ENCODE measurements around the gene C17orf113. TPM values are rescaled to one million over a fixed set of nuclear protein-coding genes. Genes with fewer than 3 reads are reported as not detected.
"Not testable (repeated sequence)": the region's sequence is repeated elsewhere in the genome, so short reads cannot be mapped to it uniquely, and the experiment has no call there.

C17orf113 gene
- total RNA-seq, 4 donors from 2014 or later = 1.2 to 2.9 (median 2.1) TPM

DNA sequence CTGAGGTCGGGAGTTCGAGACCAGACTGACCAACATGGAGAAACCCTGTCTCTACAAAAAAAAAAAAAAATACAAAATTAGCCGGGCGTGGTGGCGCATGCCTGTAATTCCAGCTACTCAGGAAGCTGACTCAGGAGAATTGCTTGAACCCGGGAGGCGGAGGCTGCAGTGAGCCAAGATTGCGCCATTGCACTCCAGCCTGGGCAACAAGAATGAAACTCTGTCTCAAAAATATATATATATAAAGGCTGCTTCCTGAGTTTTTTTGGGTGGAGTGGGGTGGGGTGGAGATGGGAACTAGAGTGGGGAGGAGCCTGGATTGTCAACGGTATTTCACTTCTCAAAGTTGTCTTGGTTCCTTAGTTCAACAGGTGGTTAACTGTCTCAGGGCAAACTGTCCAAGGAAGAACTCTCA, 40.1 kb downstream of the C17orf113 start:
- peak in 1 of 2 donors; percentile 26 for TF ChIP-seq EP300 (IDR thresholded peaks at IDR 0.05)
- Histone ChIP-seq H3K4me1 (peaks cover 0 to 99% (median 44%) of the 10 kb centered on the region in 4 donors), H3K27ac (peak overlapping the region in 3 of 4 donors; percentile 15 to 83 (median 68))
- H3K4me3 ChIP-seq, H3K27me3 ChIP-seq, H3K9me3 ChIP-seq, H3K36me3 ChIP-seq: not testable (repeated sequence)
- 40 to 42% methylated on average over 9 of the region's 9 CpGs for WGBS, 2 donors
- peak in 1 of 2 donors; percentile 30 for DNase-seq (ENCODE audit: low spot score in 2 of 2)

DNA sequence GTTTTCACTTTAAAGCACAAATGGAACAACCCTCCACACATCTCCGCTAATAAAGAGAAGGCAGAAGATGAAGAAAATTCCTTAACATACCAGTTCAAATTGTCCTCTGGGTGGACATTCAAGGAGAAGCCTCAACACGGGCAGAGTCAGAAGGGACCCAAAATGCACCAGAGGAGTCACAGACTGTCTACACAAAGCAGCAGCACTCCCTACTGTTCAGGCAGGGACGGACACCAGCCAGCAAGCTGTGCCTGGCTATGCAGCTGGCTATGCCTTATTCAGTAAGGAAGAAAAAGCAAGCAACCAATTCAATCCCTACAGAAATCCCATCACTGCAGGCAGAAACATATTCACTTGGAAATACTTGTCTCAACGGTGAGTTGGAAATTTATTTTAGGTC, 41.2 kb downstream of the C17orf113 start:
- TF ChIP-seq POLR2A (IDR thresholded peaks at IDR 0.05) (no peak), EP300 (IDR thresholded peaks at IDR 0.05) (peak in 1 of 2 donors; percentile 9)
- TF ChIP-seq, protein P1, sequence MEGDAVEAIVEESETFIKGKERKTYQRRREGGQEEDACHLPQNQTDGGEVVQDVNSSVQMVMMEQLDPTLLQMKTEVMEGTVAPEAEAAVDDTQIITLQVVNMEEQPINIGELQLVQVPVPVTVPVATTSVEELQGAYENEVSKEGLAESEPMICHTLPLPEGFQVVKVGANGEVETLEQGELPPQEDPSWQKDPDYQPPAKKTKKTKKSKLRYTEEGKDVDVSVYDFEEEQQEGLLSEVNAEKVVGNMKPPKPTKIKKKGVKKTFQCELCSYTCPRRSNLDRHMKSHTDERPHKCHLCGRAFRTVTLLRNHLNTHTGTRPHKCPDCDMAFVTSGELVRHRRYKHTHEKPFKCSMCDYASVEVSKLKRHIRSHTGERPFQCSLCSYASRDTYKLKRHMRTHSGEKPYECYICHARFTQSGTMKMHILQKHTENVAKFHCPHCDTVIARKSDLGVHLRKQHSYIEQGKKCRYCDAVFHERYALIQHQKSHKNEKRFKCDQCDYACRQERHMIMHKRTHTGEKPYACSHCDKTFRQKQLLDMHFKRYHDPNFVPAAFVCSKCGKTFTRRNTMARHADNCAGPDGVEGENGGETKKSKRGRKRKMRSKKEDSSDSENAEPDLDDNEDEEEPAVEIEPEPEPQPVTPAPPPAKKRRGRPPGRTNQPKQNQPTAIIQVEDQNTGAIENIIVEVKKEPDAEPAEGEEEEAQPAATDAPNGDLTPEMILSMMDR (IDR thresholded peaks at IDR 0.05) = peak; percentile 15 to 62 (median 44)
- peak overlapping the region in 2 of 4 donors; percentile 68 to 83 for H3K27ac ChIP-seq
- 60 to 66% methylated on average over 4 of the region's 4 CpGs for WGBS, 2 donors
- no peaks in the 10 kb centered on the region for H3K27me3 ChIP-seq
- DNase-seq (ENCODE audit: low spot score in 2 of 2) = no peak
- H3K36me3 ChIP-seq = no peaks in the 10 kb centered on the region
- H3K9me3 ChIP-seq = no peaks in the 10 kb centered on the region
- H3K4me1 ChIP-seq = peaks cover 0 to 99% (median 42%) of the 10 kb centered on the region in 4 donors
- no peak overlapping the region for H3K4me3 ChIP-seq

DNA sequence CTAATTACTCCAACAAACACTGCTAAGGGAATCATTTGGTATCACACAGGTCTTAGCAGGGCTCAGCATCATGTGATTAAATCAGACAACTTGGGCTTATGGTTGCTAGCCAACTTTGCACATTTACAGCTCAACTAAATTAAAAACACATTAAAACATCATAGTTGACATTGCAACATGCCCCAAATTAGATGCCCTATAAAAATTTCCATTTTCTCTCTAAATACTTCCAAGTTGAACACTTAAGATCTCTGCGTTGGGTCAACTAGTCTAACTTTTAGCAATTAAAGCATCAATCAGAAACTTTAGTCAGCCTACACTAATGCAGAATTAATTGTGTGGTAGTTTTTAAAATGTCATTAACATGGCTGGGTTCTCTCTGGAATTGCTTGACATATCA, 45.2 kb downstream of the C17orf113 start:
- TF ChIP-seq EP300 (IDR thresholded peaks at IDR 0.05) (no peak), POLR2A (IDR thresholded peaks at IDR 0.05) (no peak)
- TF ChIP-seq, protein P1 (IDR thresholded peaks at IDR 0.05) = no peak
- no peak for DNase-seq (ENCODE audit: low spot score in 2 of 2)
- H3K4me1 ChIP-seq = peaks cover 0 to 95% (median 54%) of the 10 kb centered on the region in 4 donors
- no peaks in the 10 kb centered on the region for H3K27me3 ChIP-seq
- H3K27ac ChIP-seq = peak overlapping the region in 3 of 4 donors; percentile 30 to 84 (median 83)
- 55 to 61% methylated on average over 1 of the region's 1 CpG for WGBS, 2 donors
- no peaks in the 10 kb centered on the region for H3K9me3 ChIP-seq
- H3K4me3 ChIP-seq = no peak overlapping the region
- H3K36me3 ChIP-seq = peaks cover 0 to 12% (median 0%) of the 10 kb centered on the region in 3 donors

DNA sequence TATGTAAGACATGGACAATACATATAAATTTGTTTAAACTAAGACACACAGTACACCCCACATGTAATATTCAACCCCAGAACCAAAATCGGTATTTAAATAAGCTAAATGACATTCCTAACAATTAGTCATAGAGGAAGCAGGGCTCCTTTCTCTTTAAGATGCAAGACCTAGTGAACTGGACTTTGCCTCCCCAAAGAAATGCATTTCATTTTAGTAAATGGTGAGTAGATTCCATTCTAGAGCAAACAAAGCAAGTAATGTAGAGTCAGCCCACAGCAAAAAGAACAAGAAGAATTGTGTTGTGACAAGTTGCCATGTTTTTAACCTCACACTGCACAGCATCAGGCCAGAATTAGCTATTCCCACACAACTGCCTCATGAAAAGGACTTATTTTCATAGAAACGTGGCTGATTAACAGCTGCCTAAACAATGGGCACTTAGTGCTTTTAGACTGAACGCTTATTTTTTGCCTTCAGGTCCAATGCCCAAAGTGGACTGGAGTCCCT, 47.6 kb downstream of the C17orf113 start:
- no peak for DNase-seq (ENCODE audit: low spot score in 2 of 2)
- no peak for TF ChIP-seq EP300 (IDR thresholded peaks at IDR 0.05)
- TF ChIP-seq POLR2A (IDR thresholded peaks at IDR 0.05) = no peak
- TF ChIP-seq, protein P1 (IDR thresholded peaks at IDR 0.05) = no peak
- Histone ChIP-seq H3K36me3 (peaks cover 0 to 35% (median 12%) of the 10 kb centered on the region in 3 donors), H3K9me3 (no peaks in the 10 kb centered on the region), H3K4me1 (peaks cover 0 to 76% (median 49%) of the 10 kb centered on the region in 4 donors), H3K27me3 (no peaks in the 10 kb centered on the region), H3K27ac (peak overlapping the region; percentile 21 to 83 (median 59)), H3K4me3 (no peak overlapping the region)
- WGBS, 2 donors = 38 to 52% methylated on average over 3 of the region's 3 CpGs

DNA sequence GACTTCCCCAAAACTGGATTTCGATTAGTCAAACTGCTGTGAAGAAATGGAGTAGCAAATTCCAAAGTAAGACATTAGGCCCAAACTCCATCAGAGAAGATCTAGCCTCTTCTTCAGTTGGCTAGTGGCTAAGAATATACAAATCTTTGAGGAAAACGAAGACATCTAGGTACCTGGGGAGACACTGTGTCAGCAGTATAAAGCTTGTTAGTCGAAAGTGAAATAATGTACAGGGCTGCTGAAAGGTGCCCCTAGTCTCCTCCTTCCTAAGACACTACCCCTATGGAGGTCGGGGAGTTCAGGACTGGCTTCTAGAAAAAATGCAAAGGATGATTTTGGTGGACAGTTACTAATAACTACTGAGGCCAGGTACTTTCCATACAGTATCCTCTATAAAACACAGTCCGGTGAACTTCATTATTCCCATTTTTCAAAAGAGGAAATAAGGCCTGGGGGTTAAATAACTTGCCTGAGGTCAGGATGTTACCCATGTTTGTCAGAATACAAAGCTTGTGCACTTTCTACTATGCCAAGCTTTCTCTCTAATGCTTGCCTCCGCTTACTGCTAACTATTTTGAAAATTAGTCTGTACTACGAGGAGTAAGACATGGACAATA, 48.1 kb downstream of the C17orf113 start:
- H3K27ac ChIP-seq = peak overlapping the region; percentile 21 to 83 (median 59)
- no peak overlapping the region for H3K4me3 ChIP-seq
- H3K27me3 ChIP-seq = no peaks in the 10 kb centered on the region
- H3K36me3 ChIP-seq = peaks cover 0 to 41% (median 15%) of the 10 kb centered on the region in 3 donors
- H3K4me1 ChIP-seq = peaks cover 0 to 70% (median 48%) of the 10 kb centered on the region in 4 donors
- no peak for TF ChIP-seq EP300 (IDR thresholded peaks at IDR 0.05)
- TF ChIP-seq, protein P1 (IDR thresholded peaks at IDR 0.05) = no peak
- TF ChIP-seq POLR2A (IDR thresholded peaks at IDR 0.05) = no peak
- WGBS, 2 donors = 59 to 71% methylated on average over 7 of the region's 7 CpGs
- no peak for DNase-seq (ENCODE audit: low spot score in 2 of 2)
- H3K9me3 ChIP-seq = no peaks in the 10 kb centered on the region
